HepG2 (cell line): ENCODE results near the gene AKAP12. TPM values are rescaled to one million over a fixed set of nuclear protein-coding genes. Genes with fewer than 3 reads are reported as not detected.

Source experiments
- ARID5B ChIP-seq: IDR thresholded peaks from 2 replicates; pipeline ENCODE4 v1.4.0; 2020; ENCODE audit warnings: mild to moderate bottlenecking, missing genetic modification reagents
- GRHL1 ChIP-seq: sonication (generic); formaldehyde crosslinking; conservative IDR thresholded peaks from 2 replicates; pipeline ENCODE4 v1.8.0; 2022; ENCODE audit warnings: missing genetic modification reagents
- PBX3 ChIP-seq: sonication (generic); formaldehyde crosslinking; IDR thresholded peaks from 2 replicates; pipeline ENCODE4 v1.8.1; 2023; ENCODE audit warnings: missing genetic modification reagents, inconsistent platforms, borderline replicate concordance
- TERF1 ChIP-seq: sonication (generic); formaldehyde crosslinking; IDR thresholded peaks from 2 replicates; pipeline ENCODE4 v1.8.0; 2022; ENCODE audit warnings: mild to moderate bottlenecking, missing genetic modification reagents, moderate library complexity
- polyA plus RNA-seq, 8 experiments: library from polyadenylated mRNA; depleted of rRNA in 3 of 8; stranded (reverse) in 7 of 8; unstranded in 1 of 8; fragments of >200 nt; fragmentation: Illumina TruSeq in 4 of 8; extraction: Trizol in 4 of 8; gene quantifications; 2 replicates each; pipeline versions ENCODE4 v1.2.1 to v1.2.3, GENCODE V29; 2011 to 2016; ENCODE audit warnings: low read depth in 4 of 8, missing spikeins in 1 of 8, mixed read lengths in 1 of 8; ENCODE audit not compliant: insufficient read depth in 1 of 8
- total RNA-seq, 5 experiments: library from RNA; depleted of rRNA; stranded (reverse); fragments of >200 nt; fragmentation: Illumina TruSeq; extraction: Trizol; gene quantifications; 2 replicates each; pipeline ENCODE4 v1.2.3, GENCODE V29; 2016; ENCODE audit warnings: low read depth in 1 of 5

Gene AKAP12
- total and polyA plus RNA-seq, 2 of the 13 experiments (the other 11 are each of a cell fraction or from before 2014, with no cell fraction given): 10.6 to 19.0 TPM

- no peak for TF ChIP-seq ARID5B (CRISPR knock-in tag)
- TF ChIP-seq PBX3 (CRISPR knock-in tag): no peak
- no peak for TF ChIP-seq GRHL1 (CRISPR knock-in tag)
- no peak for TF ChIP-seq TERF1 (CRISPR knock-in tag)
Measured at GRCh38 chr6:151285122-151285521, 45.4 kb downstream of the AKAP12 start (continued).
